Stimulated activated CD8-positive, alpha-beta memory T cell treated with anti-CD3 and anti-CD28 coated beads, Interleukin-15, amount 100 ng/mL, for 24 hours (primary cell): ENCODE results near the gene DLG2.
"Not testable (repeated sequence)": the region's sequence is repeated elsewhere in the genome, so short reads cannot be mapped to it uniquely, and the experiment has no call there.

Experiments
- DNase-seq: peaks from one replicate; pipeline ENCODE4 v3.0.0-alpha.2; 2020; ENCODE audit warnings: low read depth

DLG2 gene

DNA sequence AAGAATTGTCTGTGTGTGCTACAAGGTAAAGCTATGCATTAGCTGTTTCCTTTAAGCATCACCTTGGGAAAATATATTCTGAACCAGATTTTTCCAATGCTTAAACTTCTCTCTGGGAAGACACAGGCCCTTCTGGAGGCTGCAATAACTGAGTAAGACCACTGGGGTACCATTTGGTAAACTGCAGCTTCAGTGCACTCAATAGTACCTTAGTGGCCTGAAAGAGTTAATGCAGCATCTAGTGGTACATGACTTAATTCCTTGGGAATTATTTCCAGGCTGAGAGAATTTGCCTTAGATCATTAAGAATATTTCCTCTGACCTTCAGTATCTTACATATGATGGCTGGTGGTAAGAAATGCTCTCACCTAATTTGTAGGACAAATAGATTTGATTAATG is 727.4 kb downstream of the DLG2 start:
- no peak for DNase-seq

DNA sequence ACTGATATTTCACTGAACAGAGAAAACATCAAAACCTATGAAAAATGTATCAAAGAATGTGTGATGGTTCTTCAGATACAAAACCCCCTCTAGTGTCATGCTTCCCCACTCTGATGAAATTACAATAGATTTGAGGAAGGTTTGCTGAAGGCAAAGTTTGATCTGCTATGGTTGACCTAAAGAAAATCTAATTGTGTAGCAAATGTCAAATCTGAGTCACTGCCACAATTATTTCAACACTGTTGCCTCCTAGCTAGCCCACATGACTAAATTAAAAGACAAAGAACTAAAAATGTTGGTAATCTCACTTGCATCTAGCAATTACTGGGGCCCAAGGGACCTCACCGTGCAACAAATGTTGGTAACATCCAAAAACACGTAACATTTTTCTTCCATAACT is 728.0 kb downstream of the DLG2 start:
- no peak for DNase-seq

DNA sequence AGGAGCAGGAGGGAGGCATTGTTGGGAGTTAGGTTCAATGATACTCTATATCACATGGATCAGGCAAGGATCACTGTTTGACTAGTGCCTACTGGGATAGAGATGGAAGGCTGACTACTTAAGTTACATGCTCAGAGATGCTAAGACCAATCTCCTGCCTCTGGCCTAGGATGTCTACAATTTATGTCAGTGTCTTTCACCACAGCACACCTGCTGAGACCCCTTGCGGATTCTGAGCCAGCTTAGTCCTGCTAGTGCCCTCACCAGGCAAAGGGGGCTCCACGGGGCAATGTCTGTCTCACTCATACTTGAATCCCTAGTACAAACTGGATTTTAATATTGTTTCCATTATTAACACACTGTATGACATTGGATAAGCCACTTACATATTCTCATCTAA is 732.5 kb downstream of the DLG2 start:
- no peak for DNase-seq

DNA sequence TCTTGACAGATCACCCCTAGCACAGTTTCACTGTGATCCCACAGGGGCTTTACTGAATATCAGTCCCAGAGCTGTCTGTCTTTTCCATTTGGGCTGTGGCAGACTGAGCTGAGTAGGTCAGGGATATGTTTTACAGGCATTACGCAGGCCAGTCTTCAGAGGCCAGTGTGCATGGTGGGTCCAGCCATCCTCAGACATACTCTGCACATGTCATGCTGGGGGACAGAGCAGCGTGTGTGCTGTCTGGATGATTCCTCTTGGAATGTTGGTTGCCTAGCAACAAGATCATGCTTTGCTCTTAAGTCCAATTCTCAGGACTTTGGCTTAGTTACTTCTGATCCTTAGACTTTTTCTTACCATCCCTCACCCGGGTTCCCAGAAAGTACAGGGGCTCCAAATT is 736.5 kb downstream of the DLG2 start:
- DNase-seq: no peak

DNA sequence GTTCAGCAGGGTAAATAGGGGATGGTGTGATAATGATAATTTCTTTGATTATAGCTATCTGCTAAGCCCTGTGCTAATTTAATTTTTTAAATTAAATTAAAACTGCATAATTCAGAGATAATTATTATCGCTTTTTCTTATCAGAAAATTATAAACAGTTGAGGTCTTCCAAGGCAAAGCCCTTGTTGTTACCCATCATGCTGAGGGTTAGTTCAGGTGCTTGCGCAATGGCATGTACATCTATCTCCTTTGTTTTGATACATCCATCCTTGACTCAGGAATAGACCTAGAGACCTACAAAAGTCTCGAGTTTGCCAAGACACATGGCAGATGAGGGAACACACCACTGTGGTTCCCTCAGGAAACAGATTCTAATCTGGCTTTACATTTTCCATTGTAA is 737.6 kb downstream of the DLG2 start:
- DNase-seq: no peak

DNA sequence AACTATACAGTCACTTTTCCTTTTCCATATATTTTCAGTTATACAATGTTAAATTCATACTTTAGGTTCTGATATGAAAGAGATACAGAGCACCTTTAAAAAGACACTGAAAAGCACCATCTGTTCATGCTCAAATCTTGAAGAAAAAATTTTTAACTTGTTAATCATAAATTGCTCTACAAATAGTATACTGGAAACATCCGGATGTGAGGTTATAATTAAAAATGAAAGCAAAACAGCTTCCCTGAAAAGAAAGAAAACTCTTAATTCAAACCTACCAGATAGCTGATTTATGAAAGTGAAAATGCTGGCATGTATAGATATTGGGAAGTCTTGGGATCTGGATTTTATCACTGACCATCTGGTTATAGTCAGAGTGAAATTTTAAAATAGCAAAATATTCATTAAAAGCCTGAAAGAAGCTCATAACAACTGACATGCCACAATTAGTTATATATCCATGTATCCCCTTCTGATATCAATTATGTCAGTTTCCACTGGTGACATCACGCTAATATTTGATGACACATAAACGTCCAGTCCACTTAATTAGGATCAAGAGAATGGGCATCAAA is 740.0 kb downstream of the DLG2 start:
- DNase-seq: no peak

DNA sequence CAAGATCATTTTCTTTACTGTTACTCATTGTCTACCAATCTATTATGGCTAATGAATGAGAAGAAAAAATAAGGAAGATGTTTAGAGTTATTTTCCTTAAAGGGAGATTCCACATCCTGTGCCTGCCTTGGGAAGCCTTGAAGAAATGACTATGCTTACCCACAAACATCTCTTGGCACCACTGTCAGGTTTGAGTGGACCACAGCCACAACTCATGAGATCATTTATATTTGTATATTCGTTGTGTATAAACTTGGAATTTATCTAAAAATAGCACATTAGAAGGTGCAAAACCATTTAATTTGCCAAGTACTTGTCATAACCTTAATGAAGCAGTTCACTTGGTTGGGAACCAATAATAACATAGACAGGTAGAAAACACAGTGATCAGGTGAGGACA is 740.8 kb downstream of the DLG2 start:
- DNase-seq: no peak

DNA sequence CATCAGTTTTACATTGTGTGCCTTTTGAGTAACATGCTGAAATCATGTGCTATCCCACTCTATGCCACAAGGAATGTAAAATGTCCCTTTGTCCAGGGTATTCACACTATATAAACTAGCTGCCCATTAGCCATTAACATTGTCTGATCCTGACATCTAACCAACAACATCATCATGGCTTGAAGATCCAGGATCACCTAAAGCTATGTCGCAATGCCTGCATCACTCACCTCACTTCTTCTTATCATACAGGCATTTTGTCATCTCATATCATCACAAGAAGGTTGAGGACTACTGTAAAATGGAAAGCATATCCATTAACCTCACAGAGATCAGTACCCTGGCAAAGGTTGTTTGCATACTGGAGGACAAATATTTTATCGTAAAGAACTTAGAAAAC is 742.3 kb downstream of the DLG2 start:
- DNase-seq: no peak

DNA sequence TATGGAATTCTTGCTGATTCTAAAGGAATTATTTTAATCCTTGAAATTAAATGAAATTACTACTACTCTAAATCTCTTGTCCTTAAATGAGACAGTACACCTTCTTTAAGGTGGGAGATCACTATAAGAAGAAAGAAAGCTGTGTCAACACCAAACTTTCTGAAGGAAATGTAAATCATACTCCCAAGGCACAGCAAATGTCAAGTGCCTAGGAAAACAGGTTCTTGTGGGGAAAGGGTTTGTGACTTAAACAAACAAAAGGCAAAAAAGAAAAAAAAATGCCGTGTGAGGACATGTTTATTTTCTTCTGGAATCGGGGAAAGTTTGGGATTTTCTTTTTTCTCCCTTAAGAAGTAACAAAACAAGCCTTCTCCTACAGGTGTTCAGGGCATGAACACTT is 745.1 kb downstream of the DLG2 start:
- DNase-seq: no peak

DNA sequence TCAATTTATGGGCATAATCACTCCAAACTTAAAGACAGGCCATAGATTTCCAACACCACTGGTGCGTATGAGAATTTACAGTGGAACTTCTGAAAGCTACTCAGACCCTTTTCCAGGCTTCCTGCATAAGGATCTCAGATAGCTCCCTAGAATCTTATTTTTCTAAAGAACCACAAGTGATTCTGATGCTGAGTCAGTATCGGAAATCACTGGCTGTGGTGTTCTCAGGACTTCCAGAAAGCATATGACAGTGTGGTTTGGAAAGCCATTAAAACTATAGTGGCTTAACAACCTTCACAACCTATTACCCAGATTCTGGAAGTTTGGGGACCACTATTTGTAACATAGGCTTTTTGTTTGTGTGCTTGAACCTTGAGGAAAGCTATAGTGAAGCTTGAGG is 756.0 kb downstream of the DLG2 start:
- no peak for DNase-seq

DNA sequence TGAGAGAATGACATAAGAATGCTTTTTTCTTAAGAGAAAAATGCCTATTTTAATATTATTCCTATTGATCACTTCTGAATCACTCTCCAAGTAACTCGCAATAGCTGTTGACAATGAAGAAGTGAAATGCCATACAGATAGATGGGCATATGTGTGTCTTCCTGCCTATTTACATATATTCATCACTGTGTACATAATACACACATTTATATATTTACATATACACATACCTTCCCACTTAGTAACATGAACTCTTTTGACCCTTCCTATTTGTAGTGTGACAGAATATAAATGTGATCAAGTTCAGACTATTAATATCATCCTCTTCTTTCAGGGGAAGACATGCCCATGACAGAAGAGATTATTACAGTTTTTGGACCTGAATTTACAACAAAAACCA is 756.7 kb downstream of the DLG2 start:
- DNase-seq: no peak

DNA sequence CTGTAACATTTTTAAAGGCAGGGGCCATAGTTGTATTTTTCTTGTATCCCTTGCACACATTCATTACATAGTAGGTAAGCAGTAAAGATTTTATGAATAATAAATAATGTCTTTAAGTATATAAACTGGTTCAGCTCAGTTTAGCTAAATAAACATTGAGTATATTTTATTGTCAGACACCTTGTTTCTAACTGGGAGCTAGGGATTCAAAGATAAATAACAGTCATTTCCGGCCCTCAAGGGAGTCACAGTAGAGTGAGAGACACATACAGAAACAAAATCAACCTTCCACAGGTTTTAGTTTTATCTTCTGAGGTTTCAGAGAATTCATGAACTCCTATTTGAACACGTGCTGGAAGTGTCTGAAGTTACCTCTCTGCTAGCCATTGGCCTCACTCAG is 760.2 kb downstream of the DLG2 start:
- no peak for DNase-seq

DNA sequence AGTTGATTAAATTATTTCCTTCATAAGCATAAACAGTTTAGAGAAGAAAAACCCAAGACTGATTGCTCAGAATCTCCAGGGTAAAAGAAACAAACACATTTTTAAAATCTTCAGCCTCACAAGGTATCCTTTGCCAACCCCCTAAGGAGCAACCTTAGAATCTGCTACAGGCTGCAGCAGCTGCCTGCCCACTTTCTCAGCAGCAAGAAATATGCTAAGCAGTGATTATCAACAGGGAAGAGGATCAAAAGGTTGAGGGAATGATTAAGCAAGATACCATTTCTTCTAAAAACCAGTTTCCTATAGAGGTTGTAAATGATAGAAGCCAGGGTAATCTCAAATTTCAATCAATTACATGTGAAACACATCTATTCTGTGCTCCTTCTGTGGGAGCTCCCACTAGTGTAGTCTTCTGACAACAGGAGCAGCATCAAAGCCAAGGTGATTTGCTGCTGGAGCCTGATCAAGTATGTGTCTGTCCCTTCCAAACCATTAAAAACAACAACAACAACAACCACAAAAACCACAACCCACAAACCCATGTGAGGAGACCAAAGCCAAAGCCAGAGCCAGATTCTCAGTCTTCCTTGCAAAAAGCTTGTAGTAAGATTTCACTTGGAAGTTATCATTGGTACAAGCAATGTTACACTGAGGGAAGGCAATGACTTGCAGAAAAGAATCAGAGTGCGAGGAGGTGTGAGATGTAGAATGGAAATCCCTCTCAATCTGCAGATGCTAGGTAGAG is 761.2 kb downstream of the DLG2 start:
- no peak for DNase-seq

DNA sequence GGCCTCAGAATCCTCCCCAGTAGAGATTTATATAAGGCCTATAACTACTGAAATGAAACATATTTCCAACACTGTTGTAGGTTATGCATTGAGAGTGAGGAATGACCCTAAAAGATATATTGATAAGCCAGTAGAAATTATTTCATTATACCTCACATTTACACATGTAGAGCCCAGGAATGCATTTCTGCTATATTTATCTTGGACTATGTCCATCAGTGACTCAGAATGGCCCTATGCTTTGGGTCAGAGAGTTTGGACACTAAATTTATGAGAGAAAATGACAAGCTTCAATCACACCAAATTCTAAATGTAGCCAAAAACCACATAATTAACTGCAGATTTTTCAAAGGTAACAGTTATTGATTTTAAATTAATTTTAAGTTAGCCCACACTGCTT is 761.9 kb downstream of the DLG2 start:
- no peak for DNase-seq

DNA sequence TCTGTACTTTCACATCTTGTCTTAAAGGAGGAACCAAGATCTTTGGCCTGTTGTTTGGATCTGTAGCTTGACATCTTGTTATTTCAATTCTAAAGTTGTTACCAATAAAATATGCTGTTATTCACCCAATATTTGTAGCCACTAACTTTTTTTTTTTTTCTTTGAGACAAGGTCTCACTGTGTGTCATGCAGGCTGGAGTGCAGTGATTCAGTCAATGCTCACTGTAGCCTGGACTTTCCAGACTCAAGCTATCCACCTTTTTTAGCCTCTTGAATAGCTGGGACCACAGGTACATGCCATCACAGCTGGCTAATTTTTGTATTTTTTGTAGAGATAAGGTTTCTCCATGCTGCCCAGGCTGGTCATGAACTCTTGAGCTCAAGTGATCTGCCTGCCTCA is 769.4 kb downstream of the DLG2 start:
- no peak for DNase-seq

DNA sequence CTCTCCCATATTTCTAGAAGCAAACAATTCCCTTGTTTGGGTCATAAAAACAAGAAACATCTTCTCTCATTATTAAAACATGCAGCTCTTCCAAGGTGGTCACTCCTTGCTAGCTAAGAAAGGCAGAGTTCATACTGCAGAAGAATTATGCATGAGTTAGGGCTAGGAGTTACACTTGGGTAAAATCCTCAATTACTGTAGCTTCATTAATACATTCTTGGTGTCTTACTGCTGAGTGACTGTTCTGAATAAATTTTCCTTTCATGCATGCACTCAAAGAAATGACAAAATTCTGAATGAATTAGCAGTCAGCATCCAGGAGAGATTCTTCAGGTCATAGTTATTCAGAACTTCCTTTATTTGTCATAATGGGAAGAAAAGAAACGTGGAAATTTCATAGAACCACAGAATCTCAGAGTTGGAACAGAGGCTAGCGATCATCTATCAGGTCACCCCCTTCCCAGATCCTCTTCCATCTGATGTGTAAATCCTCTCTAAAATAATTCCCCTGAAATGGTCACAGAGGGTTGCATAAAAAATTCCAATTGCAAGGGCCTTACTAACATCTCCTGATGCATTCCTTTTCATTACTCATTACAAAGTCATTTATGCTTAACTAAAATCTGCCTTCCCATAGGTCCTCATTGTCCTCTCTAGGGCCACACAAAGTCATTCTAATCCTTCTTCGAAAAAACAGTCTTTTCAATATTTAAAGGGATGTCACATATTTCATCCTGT is 771.5 kb downstream of the DLG2 start:
- no peak for DNase-seq

DNA sequence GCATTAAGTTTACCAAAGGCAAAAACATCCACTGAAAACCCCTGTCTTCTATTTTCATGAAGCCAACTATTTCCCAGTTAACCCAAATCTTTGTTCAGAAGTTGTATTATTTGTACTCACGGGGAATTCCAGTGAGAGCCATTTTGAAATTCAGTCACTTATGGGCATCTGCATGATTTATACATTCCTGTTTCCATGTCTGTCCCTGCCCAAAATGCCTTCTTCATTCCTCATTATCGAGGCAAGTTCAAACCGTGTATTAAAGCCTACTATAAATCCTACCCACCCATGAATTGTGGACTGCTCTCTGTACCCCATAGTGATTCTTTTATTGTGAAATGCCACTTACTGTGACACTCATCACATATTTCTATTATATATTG is 772.7 kb downstream of the DLG2 start:
- DNase-seq: no peak

DNA sequence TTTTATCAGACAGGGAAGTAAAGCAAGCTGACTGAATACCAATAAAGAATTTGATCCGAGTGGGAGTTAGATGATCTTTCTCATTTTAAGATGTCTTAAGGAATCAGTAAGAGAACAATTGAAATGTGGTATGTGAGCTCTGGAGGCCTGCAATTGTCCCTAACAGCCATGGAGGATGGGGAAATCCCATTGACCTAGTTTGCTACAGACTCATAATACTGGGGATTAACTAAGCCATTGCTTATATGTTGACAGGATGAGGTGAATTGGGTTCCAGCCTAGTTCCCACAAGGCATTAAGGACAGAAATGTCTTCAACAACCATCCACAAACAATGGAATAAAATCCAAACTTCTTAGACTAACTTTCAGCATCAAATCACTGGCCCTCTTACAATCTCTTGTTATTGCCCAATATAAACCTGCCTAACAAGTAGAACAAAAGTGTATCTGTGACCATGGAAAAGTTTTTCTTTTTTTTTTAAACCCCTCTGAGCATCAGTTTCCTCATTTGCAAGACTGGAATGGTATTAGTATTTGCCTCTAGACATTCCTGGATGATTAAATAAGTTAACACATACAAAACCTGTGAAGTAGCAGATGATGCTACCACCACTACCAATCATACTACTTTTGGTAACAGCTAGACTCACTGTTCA is 773.2 kb downstream of the DLG2 start:
- no peak for DNase-seq

DNA sequence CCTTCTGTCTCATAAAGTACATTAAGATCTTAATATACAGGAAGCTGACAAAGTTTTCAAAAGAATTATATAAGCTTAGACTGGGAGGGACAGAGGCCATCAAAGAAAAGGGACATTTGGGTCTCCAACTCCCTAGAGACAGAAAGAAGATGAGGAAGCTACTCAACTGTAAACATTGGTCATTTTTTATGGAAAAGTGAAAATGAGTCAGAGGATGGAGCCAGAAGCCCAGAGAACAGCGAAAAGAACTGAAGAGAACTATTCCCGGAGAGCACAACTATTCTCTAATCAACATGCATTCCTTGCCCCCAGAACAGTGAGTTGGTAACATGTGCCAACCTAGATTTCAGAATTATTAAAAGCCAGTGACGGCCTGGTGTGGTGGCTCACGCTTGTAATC is 779.3 kb downstream of the DLG2 start:
- DNase-seq: no peak

DNA sequence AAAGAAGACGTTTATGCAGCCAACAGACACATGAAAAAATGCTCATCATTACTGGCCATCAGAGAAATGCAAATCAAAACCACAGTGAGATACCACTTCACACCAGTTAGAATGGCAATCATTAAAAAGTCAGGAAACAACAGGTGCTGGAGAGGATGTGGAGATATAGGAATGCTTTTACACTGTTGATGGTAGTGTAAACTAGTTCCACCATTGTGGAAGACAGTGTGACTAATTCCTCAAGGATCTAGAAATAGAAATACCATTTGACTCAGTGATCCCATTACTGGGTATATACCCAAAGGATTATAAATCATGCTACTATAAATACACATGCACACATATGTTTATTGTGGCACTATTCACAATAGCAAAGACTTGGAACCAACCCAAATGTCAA is 786.9 kb downstream of the DLG2 start:
- DNase-seq: not testable (repeated sequence)

DNA sequence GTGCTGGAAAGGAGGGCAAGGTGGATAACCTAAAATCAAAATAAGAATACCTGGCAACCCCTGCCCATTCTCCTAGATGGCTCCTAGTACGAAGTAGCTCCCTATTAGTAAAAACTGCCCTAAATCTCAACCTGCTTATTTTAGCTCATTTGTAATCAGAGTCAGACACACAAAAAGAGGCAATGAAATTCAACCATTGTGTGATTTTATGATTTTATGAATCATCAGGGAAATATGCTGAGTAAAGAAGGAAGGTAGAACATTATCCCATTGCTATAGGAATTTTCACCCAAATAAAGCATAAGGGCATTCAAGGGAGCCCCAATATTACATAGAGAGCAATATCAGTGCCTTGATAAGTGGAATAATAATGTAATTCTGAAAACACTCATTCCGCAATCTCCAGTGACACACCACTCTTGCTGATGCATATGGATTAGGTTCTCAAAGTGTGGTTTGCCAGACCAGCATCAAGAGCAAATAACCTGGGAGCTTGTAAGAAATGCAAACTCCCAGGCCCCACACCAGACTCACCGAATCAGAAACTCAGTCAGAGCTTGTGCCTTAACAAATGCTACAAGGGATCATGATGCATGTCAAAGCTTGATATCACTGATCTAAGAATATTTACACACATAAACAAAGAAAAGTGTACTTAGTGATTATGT is 789.6 kb downstream of the DLG2 start:
- no peak for DNase-seq

DNA sequence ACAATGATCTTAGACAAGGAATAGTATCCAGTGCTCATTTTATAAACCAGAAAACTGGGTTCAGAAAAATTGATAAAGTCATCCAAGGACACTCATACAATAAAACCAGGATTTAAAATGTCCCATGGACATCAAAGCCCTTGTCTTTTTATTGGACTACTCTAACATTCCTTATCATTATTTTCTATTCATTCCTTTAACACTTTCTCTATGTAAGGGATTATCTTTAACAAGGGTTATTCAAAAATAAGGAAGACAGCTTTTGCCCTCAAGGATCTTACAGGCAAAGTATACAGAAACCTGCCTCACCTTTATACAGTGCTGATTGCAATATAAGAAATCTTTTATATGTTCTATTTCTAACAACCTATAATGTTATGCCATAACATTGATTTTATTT is 790.8 kb downstream of the DLG2 start:
- no peak for DNase-seq
